Skeletal muscle satellite cell (primary cell): ENCODE results near the gene FAM3D.

Experiments used
- H3K27me3 ChIP-seq: 2 replicates; pipeline ENCODE4 v1.7.0; 2013; ENCODE audit warnings: low read length; ENCODE audit not compliant: control insufficient read depth, insufficient read depth
- H3K36me3 ChIP-seq: 2 replicates; pipeline ENCODE4 v1.7.0; 2013; ENCODE audit warnings: mild to moderate bottlenecking, control low read depth, low read length; ENCODE audit not compliant: insufficient read depth
- H3K4me1 ChIP-seq: 2 replicates; pipeline ENCODE4 v1.7.0; 2013; ENCODE audit warnings: low read length; ENCODE audit not compliant: control insufficient read depth, insufficient read depth
- H3K4me2 ChIP-seq: 2 replicates; pipeline ENCODE4 v1.7.0; 2013; ENCODE audit warnings: mild to moderate bottlenecking, low read length
- H3K4me3 ChIP-seq: 2 replicates; pipeline ENCODE4 v1.7.0; 2013; ENCODE audit warnings: low read length
- H3K9ac ChIP-seq: 2 replicates; pipeline ENCODE4 v1.7.0; 2013; ENCODE audit warnings: mild to moderate bottlenecking, low read depth, low read length, moderate library complexity
- H3K9me3 ChIP-seq: replicated peaks from 2 replicates; pipeline ENCODE4 v1.7.0; 2013; ENCODE audit warnings: mild to moderate bottlenecking, control low read depth, low read length

The FAM3D gene

GRCh38 chr3:58585005-58585786 is 81.4 kb downstream of the FAM3D start:
- H3K36me3 ChIP-seq: no peaks in the 10 kb centered on the region
- peak overlapping the region; percentile 75 for H3K4me3 ChIP-seq
- H3K27me3 ChIP-seq: peaks cover 27% of the 10 kb centered on the region
- H3K4me2 ChIP-seq: peak overlapping the region; percentile 97
- peaks cover 11% of the 10 kb centered on the region for H3K4me1 ChIP-seq
- peak overlapping the region; percentile 74 for H3K9ac ChIP-seq
- no peaks in the 10 kb centered on the region for H3K9me3 ChIP-seq

GRCh38 chr3:58584690-58585004 is 81.9 kb downstream of the FAM3D start:
- Histone ChIP-seq H3K27me3 (peaks cover 27% of the 10 kb centered on the region), H3K9me3 (no peaks in the 10 kb centered on the region), H3K4me1 (peaks cover 11% of the 10 kb centered on the region), H3K4me3 (peak overlapping the region; percentile 75), H3K4me2 (peak overlapping the region; percentile 97), H3K9ac (peak overlapping the region; percentile 74), H3K36me3 (no peaks in the 10 kb centered on the region)
